Measurements from ENCODE around the gene SOX6.
"Not testable (repeated sequence)": the region's sequence is repeated elsewhere in the genome, so short reads cannot be mapped to it uniquely, and the experiment has no call there.

- not testable (repeated sequence) for TF ChIP-seq CTCF, POLR2A (IDR thresholded peaks at IDR 0.05)
Observed at GRCh38 chr11:16141162-16141561, 215.2 kb downstream of the SOX6 start.
